GM19328 (cell line): ENCODE results near the gene MTX2.

ENCODE experiments used
- ATAC-seq: cut with Tn5 transposase; IDR thresholded peaks from one replicate; pipeline ENCODE4 v1.9.1; 2021; ENCODE audit warnings: mild to moderate bottlenecking, moderate library complexity; ENCODE audit not compliant: unreplicated experiment

Gene MTX2

GRCh38 chr2:176269319-176270099 lies at the start of gene MTX2:
MTX2 (plus strand) TSS chr2:176269442; CDS start chr2:176269630, 188 bp downstream.
- peak; percentile 95 for ATAC-seq

- ATAC-seq: no peak
Measured at GRCh38 chr2:176227874-176228273, 41.4 kb upstream of the MTX2 start.

GRCh38 chr2:176234156-176234555 lies 35.1 kb upstream of the MTX2 start:
- ATAC-seq: no peak

- no peak for ATAC-seq
Measured at GRCh38 chr2:176234940-176235339, 34.3 kb upstream of the MTX2 start.

DNA sequence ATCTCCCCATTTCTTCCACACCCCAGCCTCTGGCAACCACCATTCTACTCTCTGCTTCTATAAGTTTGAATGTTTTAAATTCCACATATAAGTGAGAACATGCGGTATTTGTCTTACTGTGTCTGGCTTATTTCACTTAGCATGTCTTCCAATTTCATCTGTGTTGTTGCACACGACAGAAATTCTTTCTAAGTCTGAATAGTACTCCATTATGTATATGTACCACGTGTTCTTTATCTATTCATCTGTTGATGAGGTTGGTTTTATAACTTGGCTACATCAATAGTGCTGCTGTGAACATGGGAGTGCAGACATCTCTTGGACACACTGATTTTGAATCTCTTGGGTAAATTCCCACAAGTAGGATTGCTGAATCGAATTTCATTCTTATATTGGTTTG lies 31.8 kb upstream of the MTX2 start:
- no peak for ATAC-seq

GRCh38 chr2:176239031-176239430 lies 30.2 kb upstream of the MTX2 start:
- no peak for ATAC-seq

GRCh38 chr2:176240301-176240700 lies 28.9 kb upstream of the MTX2 start:
- no peak for ATAC-seq

DNA sequence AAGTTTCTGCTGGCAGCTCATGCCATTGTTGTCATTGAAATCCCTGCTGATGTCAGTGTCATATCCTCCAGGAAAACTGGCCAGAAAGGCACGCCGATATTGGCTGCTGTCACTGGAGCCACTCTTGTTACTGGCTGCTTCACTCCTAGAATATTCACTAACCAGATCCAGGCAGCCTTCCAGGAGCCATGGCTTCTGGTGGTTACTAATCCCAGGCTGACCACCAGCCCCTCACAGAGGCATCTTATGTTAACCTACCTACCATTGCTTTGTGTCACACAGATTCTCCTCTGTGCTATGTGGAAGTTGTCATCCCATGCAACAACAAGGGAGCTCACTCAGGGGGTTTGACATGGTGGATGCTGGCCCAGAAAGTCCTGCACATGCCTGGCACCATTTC lies 27.0 kb upstream of the MTX2 start:
- ATAC-seq: no peak

DNA sequence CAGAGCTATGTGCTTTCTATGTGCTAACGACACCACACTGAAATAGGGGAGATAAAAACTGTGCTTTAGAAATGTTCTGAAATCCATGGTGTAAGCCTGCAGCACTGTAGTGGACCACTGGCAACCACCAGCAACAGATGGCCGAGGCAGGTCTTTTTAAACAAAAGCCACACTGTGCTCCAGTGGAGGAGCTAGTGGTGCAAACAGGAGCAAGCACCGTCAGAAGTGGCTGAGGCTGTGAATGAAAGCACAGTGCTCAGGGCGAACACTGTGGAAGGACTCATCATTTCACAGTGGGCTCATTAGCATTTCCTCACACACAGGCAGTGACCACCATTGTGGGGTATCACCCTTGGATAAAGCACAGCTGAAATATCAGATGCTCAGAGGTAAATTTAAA lies 22.9 kb upstream of the MTX2 start:
- ATAC-seq: no peak

GRCh38 chr2:176247859-176248258 lies 21.4 kb upstream of the MTX2 start:
- no peak for ATAC-seq

DNA sequence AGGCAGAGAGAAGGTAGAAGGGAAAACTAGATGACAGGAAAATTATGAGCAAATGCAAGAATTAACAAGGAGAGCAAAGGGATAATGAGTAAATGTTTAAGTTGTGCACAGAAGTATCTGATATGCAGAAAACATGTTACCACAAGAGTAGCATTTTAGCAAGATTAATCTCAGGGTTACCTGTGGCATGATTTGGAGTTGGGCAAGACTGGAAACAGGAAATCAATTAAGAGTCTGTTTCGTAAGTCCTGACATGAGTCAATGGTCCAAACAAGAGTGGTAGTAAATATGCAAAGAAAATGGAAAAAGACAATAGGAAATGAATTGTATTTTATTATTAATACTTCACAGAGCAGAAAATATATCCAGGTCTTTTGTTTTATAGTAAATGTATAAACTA lies 17.3 kb upstream of the MTX2 start:
- ATAC-seq: no peak

- ATAC-seq: no peak
Measured at GRCh38 chr2:176260689-176261088, 8.6 kb upstream of the MTX2 start.

DNA sequence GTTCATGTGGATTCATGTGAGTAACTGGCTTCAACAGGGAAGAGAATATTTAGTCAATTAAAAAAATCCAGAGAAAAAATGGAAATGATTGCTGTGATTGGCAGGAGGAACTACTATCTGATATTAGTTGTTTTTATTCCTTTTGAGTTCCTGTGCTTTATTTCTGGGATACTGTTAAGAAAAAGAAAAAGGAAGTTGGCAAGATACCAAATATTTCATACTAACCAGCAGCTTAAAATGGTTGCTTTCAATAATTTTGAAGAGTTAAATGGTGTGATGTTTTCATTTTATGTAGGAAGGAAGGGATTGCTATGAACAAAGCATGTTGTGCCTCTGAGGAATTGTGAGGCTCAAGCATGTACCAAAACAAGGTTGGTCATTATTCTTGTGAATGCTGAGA lies 8.1 kb upstream of the MTX2 start:
- ATAC-seq: no peak

- ATAC-seq: no peak
Measured at GRCh38 chr2:176268976-176269318, 295 bp upstream of the MTX2 start.

- ATAC-seq: no peak
Measured at GRCh38 chr2:176270100-176270750, 983 bp downstream of the MTX2 start.

GRCh38 chr2:176272870-176273459 lies 3.7 kb downstream of the MTX2 start:
- no peak for ATAC-seq

DNA sequence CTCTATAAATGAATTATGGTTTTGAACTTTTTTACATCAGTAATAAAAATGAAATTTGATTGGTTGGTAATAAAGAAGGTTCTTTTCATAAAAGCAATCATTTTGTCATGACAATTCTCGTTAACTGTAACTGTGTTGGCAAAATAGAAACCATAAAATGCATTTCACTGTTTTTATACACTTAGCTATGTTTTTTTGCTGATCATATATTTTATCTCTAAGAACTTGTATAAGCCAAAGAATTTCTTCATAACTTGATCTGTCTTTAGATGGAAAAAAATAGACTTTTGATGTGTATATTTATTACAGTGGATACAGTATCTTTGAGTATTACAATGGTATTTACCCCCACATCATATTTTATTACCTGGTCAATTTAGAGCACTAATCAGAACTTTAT lies 9.7 kb downstream of the MTX2 start:
- ATAC-seq: no peak

DNA sequence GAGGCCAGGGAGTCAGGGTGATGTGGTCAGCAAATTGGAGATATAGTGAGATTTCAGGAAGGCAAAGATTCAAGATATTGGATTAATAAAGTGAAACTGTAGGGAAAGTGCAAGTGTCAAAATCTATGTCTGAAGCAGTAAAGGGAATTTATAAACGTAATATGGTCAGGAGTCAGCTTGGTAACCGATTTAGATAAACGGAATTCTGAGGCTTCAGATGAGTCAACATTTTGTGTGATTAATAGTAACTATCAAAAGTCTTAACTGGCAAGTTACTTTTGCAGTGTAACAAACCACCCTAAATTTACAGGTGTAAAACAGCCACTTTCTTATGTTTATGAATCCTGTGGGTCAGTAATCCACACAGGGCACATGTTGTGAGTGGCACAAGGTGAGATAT lies 10.9 kb downstream of the MTX2 start:
- ATAC-seq: no peak

DNA sequence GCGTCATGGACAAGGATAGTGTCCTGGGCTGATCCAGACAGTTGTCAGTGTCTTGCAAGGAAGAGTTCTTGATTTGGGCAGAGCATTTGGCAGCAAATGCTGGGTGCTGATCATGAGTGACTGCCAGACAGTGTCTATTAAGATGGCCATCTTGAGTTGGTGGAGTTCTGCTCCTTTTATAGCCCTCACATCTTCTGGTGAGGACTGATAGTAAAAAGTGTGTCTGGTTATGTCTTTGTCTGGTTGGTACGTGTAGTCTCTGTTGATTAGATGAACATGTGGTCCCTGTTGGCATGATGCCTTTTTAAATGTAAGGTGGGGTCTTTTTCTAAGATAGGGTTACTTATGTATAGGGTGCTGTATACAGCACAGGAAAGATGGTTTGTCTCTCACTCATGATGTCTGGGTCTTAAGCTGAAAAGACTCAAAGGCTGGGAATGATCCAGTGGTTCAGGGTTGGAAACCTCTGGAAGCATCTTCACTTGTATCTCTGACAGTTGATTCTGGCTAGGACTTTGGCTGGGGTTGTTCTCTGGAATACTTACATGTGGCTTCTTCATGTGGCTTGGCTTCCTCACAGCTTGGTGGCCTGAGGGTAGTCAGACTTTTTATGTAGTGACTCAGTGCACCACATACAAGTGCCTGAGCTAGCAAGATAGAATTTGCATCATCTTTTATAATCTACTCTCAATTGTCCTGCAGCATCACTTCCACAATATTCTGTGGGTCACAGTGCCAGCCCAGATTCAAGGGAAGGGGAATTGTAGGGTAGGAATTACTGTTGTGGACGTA lies 11.8 kb downstream of the MTX2 start:
- no peak for ATAC-seq

DNA sequence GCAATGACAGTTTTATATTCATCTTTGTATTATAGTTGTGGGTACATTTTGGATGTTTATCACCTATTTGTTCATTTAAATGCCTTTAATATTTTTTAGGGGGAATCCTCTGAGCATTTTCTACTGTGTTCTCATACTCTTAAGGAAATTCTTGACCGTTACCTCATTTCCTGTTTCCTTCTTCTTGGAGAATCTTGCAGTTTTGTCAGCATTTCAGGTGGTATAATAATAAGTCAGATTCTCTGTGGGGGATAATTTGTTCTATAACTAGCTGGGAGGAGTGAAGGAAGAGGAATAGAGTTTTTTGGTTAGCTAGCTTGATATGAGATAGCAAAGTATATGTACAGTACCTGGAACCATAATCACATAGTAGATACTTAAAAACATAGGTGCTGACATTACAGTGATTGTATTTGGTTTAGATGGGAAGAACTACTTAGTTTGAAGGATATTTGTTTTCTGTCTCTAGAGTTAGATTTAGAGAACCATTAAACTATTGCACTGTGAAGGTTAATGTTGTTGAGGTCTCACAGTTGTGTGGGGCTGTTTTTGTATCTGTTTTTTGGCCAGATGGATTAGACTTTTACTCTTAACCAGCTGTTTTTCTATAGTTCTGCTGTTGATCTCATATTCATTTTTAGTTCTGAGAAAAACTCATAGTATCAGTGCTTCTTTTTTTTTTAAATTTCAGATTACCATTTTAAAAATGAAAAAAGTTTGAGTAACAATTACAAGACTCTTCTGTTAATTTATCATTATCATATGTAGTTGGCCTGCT lies 14.2 kb downstream of the MTX2 start:
- no peak for ATAC-seq
